HEK293T (cell line): ENCODE measurements around the gene EMD.
"Not testable (repeated sequence)": the region's sequence is repeated elsewhere in the genome, so short reads cannot be mapped to it uniquely, and the experiment has no call there.

Source experiments
- CTCF ChIA-PET: fragments of 350-600 bp; formaldehyde crosslinking; extraction: SDS; loops from one replicate; lab custom pipeline; 2021; ENCODE audit warnings: antibody characterized with exemption, inconsistent platforms; lab: Yijun Ruan, JAX
- POLR2A ChIA-PET: fragments of 350-600 bp; formaldehyde crosslinking; extraction: SDS; loops from one replicate; lab custom pipeline; 2020; ENCODE audit warnings: antibody characterized with exemption, inconsistent platforms; lab: Yijun Ruan, JAX
- DNase-seq: peaks from one replicate; pipeline ENCODE4 v3.0.0; 2012; ENCODE audit warnings: mixed read lengths; ENCODE audit errors: extremely low spot score
- ARNT ChIP-seq: fragments of 450-650 bp; IDR thresholded peaks from 2 replicates; pipeline ENCODE4 v1.6.1; 2017; ENCODE audit warnings: mild to moderate bottlenecking
- BHLHE40 ChIP-seq: fragments of 450-650 bp; IDR thresholded peaks from 2 replicates; pipeline ENCODE4 v1.6.1; 2016; ENCODE audit warnings: mild to moderate bottlenecking, moderate library complexity, borderline replicate concordance
- CTBP1 ChIP-seq: fragments of 450-650 bp; IDR thresholded peaks from 2 replicates; pipeline ENCODE4 v1.6.1; 2016; ENCODE audit warnings: borderline replicate concordance
- ELF4 ChIP-seq: fragments of 450-650 bp; IDR thresholded peaks from 2 replicates; pipeline ENCODE4 v1.6.1; 2017; ENCODE audit warnings: antibody characterized with exemption
- FOXA1 ChIP-seq: fragments of 450-650 bp; IDR thresholded peaks from 2 replicates; pipeline ENCODE4 v1.6.1; 2016; ENCODE audit warnings: mild to moderate bottlenecking
- FOXK2 ChIP-seq: fragments of 450-650 bp; IDR thresholded peaks from 2 replicates; pipeline ENCODE4 v1.6.1; 2016; ENCODE audit warnings: mild to moderate bottlenecking
- FOXM1 ChIP-seq: fragments of 450-650 bp; IDR thresholded peaks from 2 replicates; pipeline ENCODE4 v1.6.1; 2017; ENCODE audit warnings: mild to moderate bottlenecking, borderline replicate concordance
- HDGF ChIP-seq: fragments of 450-650 bp; IDR thresholded peaks from 2 replicates; pipeline ENCODE4 v1.6.1; 2017; ENCODE audit warnings: antibody characterized with exemption, borderline replicate concordance
- L3MBTL2 ChIP-seq: fragments of 450-650 bp; conservative IDR thresholded peaks from 2 replicates; pipeline ENCODE4 v1.6.1; 2016; ENCODE audit warnings: mild to moderate bottlenecking
- LEF1 ChIP-seq: fragments of 450-650 bp; IDR thresholded peaks from 2 replicates; pipeline ENCODE4 v1.6.1; 2017; ENCODE audit warnings: mild to moderate bottlenecking, borderline replicate concordance
- NFRKB ChIP-seq: fragments of 450-650 bp; IDR thresholded peaks from 2 replicates; pipeline ENCODE4 v1.6.1; 2016; ENCODE audit warnings: mild to moderate bottlenecking, moderate library complexity
- SP1 ChIP-seq: fragments of 450-650 bp; IDR thresholded peaks from 2 replicates; pipeline ENCODE4 v1.6.1; 2017
- SUZ12 ChIP-seq: fragments of 450-650 bp; IDR thresholded peaks from 2 replicates; pipeline ENCODE4 v1.6.1; 2016; ENCODE audit warnings: mild to moderate bottlenecking
- TARDBP ChIP-seq: fragments of 450-650 bp; IDR thresholded peaks from 2 replicates; pipeline ENCODE4 v1.6.1; 2016
- ZNF384 ChIP-seq: fragments of 450-650 bp; IDR thresholded peaks from 2 replicates; pipeline ENCODE4 v1.6.1; 2016
- TF ChIP-seq, protein P1 (sequence below): fragments of 450-650 bp; IDR thresholded peaks from 2 replicates; pipeline ENCODE4 v1.6.1; 2016

EMD gene

DNA sequence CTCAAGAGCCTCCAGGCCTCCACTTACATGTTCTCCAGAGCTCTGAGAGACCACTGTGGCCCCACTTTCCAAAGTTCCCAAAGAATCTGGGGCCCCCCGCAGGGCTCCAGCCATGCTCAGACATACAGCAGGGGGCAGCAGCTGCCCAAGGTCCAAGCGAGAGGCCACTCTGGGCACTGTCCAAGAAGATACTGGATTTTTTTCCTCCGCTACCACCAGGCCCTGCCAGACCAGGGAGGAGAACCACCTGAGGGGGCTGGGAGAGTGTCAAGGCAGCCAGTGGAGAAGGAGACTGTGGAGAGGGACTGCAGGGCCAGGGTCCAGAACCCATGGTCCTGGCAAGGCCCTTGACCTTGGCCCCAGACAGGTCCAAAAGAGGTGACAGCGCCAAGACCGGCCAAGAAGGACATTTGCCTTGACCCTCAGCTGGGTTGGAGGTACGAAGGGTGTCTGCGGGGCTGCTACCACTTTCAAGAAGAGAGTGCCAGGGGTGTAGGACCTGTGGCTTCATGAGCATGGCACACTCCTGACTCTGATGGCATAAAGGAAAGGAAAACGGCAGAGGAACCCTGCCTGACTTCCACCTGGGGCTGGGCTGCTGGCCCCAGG lies 5.3 kb downstream of the EMD start:
- TF ChIP-seq ARNT: no peak
- no peak for TF ChIP-seq SP1
- no peak for TF ChIP-seq L3MBTL2
- no peak for TF ChIP-seq FOXK2
- no peak for TF ChIP-seq CTBP1
- ChIA-PET POLR2A (interaction anchor here (0.7 to 1.3 kb wide), 3 partner anchors 11 to 59 kb away, joined by 3 to 10 read pairs (median 3); partner anchors contain the start of gene FLNA), CTCF (interaction anchor here (0.8 to 1.8 kb wide), 2 partner anchors 11 to 14 kb away, joined by 3 to 20 read pairs; partner anchors contain the start of gene FLNA)
- DNase-seq: no peak

DNA sequence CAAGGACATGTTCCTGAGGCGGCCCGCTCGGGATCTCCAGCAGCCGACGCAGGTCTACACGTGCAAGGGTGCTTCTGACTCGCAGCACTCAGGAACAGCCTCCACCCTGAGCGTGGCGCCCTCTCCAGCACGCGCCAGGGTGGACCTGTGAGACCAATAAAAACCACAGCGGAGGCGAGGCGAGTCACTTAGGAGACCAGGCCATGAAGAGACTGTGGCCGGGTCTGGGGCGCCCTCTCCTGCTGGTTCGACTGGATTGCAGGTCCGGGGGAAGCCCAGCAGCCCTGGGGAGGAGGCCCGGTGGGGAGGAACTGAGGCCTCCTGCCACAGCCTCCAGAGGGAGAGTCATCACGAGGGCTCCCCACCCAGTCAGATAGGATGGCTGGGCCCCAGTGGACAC lies 9.0 kb downstream of the EMD start:
- POLR2A ChIA-PET, DNase-seq, CTCF ChIA-PET: not testable (repeated sequence)

DNA sequence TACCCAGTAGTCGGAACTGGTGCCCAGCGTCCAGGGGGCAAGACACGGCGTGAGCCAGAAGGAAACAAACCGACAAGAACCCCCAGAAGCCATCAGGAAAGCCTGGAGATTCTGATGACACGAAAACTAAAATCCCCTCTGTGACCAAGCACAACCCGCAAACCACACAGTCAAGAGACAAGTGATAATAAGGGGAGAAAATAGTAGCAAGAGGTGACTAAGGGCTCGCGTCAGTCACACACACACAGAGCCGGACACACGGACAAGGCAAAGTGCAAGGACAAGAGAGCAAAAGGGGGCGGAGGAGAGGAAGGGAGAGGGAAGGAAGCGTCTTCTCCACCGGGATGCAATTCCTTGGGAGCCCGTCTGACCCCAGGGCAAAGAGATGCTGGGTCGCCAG lies 9.6 kb downstream of the EMD start:
- POLR2A ChIA-PET, CTCF ChIA-PET, DNase-seq: not testable (repeated sequence)

DNA sequence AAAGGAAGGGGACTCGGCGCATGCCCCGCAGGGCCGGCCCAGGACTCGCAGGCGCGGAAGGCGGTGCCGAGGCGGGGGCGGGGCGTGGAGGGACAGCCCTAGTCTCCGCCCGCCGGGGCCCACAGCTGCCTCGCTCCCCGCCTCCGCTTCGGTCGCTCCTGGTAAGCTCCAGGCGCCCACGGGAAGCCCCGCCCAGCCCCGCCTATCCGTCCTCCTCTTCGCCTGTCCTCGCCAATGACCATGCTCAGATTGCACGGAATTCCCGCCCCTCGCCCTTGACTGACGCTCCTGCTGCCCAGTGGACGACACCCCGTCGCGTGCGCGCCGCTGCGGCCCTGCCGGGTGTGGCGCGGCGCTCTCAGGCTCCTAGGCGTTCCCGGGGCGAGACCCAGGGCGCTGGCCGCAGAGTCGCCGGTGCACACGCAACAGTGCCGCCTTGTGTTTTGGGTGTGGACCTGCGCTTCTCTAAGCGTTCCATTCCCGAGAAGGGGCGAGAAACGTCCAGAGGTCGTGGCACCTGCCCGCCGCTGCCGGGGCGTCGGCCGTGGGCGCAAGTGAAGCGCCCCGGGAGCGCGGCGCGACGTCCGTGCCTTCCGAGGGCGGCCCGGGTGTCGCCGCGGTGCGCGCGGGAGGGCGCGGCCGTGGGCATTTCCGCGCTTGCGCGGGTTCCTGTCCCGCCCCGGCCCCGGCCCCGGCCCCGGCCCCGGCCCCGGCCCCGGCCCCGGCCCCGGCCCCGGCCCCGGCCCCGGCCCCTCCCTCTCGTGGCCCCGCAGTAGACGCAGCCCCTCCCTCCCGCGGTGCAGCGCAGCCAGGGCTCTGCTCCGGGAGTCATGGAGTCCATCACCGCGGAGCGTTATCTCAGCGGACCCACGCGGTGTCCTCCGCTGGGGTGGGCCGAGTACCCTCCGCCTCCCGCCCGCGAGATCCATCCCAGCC lies 11.0 kb downstream of the EMD start:
- CTCF ChIA-PET, POLR2A ChIA-PET: not testable (repeated sequence)

DNA sequence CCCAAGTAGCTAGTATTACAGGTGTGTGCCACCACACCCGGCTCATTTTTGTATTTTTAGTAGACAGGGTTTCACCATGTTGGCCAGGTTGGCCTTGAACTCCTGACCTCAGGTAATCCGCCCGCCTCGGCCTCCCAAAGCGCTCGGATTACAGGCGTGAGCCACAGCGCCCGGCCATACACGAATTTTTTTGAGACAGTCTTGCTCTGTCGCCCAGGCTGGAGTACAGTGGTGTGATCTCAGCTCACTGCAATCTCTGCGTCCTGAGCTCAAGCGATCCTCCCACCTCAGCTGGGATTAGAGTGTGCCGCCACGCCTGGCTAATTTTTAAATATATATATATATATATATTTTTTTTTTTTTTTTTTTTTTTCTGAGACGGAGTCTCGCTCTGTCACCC lies 17.3 kb downstream of the EMD start:
- POLR2A ChIA-PET, DNase-seq, CTCF ChIA-PET: not testable (repeated sequence)

More for the DNA sequence above, 11.0 kb downstream of the EMD start:
- DNase-seq: not testable (repeated sequence)

DNA sequence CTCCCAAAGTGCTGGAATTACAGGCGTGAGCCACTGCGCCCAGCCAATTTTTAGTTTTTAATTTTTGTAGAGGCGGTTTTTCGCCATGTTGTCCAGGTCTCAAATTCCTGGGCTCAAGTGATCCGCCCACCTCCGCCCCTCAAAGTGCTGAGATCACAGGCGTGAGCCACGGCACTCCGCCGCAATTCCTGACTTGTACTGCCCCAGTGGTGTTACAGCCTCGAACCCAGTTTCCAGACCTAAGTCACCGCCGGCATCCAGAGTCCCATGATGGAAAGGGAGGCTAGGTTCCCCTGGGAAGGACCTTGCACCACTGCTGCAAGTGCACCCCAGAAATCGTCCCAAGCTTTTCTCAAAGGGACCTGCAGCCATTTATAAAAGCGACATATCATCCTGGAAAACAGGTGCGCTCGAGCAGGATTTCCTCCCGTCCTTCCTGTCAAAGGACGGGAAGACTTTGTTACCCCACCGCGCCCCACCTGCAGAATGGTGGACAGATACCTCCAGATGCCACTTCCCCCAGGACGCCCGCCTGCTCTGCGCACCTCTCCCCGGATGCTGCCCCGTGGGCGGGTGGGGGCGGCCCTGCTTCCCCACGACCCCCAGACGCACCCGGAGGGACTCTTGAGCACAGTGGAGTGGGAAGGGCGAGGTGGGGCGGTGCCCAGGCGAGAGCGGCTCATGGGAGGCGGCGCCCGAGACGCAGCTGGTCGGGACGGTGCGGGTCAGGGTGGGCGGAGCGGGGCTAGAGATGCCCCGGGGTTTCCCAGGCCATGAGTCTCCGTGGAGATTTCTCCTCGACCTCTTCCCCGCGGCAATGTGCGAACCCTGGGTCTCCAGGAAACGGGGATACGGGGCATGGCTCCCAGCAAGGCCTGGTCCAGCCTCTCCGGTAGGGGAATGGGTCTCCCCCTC lies 18.1 kb downstream of the EMD start:
- ChIA-PET CTCF (interaction anchor here (0.6 to 2.3 kb wide), 2 partner anchors 24 to 130 kb away, joined by 3 to 8 read pairs; no protein-coding TSS in a partner anchor), POLR2A (interaction anchor here (0.6 to 4.8 kb wide), 27 partner anchors 12 to 367 kb away, joined by 3 to 40 read pairs (median 4); partner anchors contain the start of genes ATP6AP1, DNASE1L1, EMD and FLNA)
- DNase-seq: peak; percentile 65

DNA sequence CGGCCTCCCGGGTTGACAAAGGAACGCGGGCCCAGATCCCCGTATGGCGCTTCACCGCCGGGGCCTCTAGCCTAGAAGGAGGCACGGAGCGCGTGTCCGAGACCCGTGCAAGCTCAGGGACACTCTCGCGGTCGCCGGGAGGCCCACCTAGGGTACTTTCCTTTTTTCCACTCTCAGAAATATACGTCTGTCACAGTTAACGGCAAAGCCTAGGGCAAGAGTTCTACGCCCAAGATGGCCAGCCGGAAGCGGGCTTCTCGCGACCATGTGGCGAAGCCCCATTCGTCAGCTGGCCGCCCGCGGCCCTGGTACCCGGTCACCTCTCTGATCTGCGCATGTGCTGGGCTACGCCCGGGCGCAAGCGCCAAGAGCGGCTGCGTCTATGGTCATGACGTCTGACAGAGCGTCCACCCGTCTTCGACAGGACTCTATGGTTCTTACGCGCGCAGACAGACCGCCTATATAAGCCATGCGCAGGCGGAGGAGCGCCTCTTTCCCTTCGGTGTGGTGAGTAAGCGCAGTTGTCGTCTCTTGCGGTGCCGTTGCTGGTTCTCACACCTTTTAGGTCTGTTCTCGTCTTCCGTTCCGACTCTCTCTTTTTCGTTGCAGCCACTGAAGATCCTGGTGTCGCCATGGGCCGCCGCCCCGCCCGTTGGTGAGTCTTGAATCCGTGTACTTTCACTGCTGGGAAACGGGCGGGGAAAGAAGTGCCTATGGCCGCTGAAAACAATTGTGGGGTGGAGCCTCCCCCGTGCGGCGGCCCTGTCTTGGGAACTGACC lies 19.0 kb downstream of the EMD start, which contains the start of gene RPL10:
Gene RPL10 (plus strand): TSS at position 490 of the 780 bp plus-strand sequence. CDS start 143 bp downstream, at position 633.
- CTCF ChIA-PET: interaction anchor here (0.6 to 2.3 kb wide), 5 partner anchors 9 to 129 kb away, joined by 3 to 8 read pairs (median 4); no protein-coding TSS in a partner anchor
- peak; percentile 97 for DNase-seq
- POLR2A ChIA-PET: interaction anchor here (0.6 to 4.8 kb wide), 31 partner anchors 11 to 366 kb away, joined by 3 to 40 read pairs (median 4); partner anchors contain the start of genes ATP6AP1, DNASE1L1, EMD and FLNA
- TF ChIP-seq L3MBTL2: peak; percentile 93
- TF ChIP-seq FOXM1: no peak
- TF ChIP-seq BHLHE40: no peak
- no peak for TF ChIP-seq ARNT
- TF ChIP-seq ELF4: peak; percentile 98
- no peak for TF ChIP-seq SP1
- no peak for TF ChIP-seq ZNF384
- peak; percentile 74 for TF ChIP-seq CTBP1
- no peak for TF ChIP-seq FOXK2
- no peak for TF ChIP-seq FOXA1
- TF ChIP-seq LEF1: peak; percentile 63; the same call in 1 of the 2 replicates
- 0 out of 2 replicates have a peak, but pooled peaks have one; percentile 27 for TF ChIP-seq NFRKB
- no peak for TF ChIP-seq TARDBP
- TF ChIP-seq HDGF: no peak
- TF ChIP-seq SUZ12: no peak
- TF ChIP-seq, protein P1, sequence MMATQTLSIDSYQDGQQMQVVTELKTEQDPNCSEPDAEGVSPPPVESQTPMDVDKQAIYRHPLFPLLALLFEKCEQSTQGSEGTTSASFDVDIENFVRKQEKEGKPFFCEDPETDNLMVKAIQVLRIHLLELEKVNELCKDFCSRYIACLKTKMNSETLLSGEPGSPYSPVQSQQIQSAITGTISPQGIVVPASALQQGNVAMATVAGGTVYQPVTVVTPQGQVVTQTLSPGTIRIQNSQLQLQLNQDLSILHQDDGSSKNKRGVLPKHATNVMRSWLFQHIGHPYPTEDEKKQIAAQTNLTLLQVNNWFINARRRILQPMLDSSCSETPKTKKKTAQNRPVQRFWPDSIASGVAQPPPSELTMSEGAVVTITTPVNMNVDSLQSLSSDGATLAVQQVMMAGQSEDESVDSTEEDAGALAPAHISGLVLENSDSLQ: peak; percentile 77

More for the DNA sequence above, 18.1 kb downstream of the EMD start:
- TF ChIP-seq FOXK2 (no peak), ELF4 (no peak), FOXM1 (no peak), TARDBP (no peak), L3MBTL2 (no peak), NFRKB (no peak), FOXA1 (no peak), ARNT (no peak)
